ENCODE data around the gene HNRNPA0.

The HNRNPA0 gene

DNA sequence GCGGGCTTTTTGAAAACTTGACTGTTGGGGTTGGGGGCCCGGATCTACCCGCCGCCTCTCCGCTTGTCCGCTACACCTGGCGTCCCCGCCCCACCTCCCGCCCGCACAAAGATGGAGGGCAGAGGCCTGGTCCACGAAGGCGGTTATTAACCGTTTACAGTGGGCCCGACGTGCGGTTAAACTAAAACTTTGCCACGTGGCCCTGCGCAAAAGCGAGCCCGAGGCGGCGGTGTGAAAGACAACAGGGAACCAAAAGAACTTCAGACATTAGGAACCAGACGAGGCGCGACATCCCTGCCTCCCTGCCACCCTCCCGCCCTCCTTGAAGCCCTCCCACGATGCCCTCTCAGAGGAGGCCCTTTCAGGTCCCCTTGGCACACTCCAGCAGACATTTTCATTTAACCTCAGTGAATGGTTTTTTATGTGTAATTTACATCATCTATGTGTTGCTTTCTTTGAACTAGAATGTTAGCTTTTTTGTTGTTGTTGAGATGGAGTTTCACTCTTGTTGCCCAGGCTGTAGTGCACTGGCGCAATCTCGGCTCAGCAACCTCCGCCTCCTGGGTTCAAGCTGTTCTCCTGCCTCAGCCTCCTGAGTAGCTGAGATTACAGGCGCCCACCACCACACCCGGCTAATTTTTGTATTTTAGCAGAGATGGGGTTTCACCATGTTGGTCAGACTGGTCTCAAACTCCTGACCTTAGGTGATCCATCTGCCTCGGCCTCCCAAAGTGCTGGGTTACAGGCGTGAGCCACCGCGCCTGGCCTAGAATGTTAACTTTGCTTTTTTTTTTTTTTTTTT, 999 bp upstream of the HNRNPA0 start:
- no peak for DNase-seq (ENCODE audit: low read depth in 2 of 2)

DNA sequence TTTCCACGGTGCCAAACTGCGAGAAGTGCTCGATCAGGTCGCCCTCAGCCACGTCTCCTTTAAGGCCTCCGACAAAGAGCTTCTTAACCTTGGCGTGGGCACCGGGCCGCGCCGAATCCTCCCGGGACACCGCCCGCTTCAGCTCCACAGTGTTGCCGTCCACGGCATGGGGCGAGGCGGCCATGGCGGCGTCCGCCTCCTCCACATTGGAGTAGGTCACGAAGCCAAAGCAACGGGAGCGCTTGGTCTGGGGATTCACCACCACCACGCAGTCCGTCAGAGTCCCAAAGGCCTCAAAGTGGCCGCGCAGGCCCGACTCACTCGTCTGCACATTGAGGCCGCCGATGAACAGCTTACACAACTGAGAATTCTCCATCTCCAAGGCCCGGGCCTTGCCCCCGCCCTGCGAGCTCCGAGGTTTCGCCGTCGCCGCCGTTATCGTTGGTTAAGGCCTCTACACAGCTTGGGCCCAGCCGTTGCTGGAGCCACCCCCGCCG, 424 bp downstream of the HNRNPA0 start:
- DNase-seq (ENCODE audit: low read depth in 2 of 2): no peak

DNA sequence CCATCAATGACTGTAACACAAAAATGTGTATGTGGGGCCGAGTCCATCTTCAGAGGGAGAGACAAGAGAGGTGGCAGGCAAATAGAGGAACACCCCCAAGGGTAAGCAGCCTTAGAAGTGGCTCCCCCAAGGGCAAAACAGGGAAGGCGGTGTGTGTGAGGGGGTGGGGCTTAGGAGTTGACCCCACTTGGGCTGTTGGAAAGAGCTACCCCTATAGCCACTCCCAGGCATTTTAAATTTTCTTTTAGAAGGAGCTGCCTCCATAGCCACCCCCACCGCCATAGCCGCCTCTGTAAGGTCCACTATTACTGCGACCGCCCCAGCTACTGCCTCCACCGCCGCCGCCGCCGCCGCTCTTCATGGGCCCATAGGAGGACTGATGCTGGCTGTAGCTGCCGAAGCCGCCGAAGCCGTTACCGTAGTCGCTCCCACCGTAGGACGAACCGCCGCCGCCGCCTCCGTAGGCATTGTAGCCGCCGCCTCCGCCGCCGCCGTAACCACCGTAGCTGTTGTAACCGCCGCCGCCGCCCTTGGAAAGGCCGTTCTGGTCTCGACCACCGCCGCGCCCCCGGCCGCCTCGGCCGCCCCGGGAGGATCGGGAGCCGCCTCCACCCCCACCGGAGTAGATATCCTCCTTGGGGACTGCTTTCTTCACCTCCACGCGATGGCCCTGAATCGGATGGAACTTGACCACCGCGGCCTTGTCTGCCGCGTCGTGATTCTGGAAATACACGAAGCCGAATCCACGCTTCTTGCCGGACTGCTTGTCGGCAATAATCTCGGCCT, 1.1 kb downstream of the HNRNPA0 start:
- no peak for DNase-seq (ENCODE audit: low read depth in 2 of 2)

DNA sequence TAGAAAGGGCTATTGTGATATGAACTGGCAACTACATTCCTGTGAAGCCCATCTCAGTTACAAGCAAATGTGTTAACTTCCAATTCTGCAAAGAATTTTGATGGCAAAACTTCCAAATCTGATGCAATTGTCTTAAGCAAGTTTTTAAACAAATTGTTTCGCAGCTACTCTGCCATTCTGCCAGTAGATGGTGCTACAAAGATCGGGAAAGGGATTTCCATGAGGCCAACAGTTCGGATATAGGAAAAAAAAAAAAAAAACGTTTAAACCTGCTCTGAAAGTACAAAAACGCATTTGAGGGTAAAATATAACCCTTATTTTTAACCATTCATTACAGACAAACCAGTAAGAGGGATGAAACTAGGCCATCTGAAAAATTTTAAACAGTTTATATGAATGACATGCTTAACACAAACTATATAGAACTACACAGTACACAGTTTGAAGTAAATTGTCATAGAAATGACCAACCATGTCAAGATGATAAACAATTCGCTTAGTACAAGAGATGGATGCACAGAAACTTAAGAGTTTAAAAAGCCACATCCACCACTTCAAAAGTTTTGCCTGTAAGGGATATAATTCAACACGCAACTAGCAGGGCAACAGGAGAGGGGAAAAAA, 2.2 kb downstream of the HNRNPA0 start:
- no peak for DNase-seq (ENCODE audit: low read depth in 2 of 2)

DNA sequence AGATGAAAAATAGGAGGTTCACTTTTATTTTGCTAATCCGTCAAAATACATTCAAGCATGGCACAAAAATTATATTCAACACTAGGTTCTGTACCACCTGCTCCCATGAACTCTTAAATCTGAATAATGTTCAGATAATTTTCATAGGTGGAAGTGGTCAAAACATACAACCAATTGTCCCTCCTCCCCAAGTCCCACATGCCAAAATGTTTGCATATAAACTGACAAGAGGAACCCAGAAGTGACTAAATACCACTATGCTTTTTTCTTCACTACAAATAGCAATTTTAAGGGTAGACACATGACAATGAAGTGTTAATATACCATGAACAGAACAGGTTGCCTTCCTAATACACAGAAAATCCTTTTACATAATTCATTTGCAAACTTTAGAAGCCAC, 3.7 kb downstream of the HNRNPA0 start:
- DNase-seq (ENCODE audit: low read depth in 2 of 2): no peak

DNA sequence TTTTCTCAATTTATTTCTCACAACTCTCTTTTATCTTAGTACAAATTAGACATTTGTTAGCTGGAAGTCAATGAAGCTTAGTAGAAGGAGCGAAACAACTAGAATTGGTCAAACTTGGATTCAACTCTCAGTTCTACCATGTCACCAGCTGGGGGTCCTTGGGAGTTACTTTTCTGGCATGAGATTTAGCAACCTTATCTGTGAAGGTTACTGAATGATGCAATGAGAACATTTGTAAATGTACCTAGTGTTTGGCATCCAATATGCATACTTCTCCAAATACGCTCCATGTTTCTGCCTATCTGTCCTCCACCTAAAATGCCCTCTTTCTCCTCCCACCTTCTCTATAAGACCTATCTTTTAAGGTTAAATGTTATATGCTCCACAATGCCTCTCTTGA, 6.3 kb downstream of the HNRNPA0 start:
- no peak for DNase-seq (ENCODE audit: low read depth in 2 of 2)

DNA sequence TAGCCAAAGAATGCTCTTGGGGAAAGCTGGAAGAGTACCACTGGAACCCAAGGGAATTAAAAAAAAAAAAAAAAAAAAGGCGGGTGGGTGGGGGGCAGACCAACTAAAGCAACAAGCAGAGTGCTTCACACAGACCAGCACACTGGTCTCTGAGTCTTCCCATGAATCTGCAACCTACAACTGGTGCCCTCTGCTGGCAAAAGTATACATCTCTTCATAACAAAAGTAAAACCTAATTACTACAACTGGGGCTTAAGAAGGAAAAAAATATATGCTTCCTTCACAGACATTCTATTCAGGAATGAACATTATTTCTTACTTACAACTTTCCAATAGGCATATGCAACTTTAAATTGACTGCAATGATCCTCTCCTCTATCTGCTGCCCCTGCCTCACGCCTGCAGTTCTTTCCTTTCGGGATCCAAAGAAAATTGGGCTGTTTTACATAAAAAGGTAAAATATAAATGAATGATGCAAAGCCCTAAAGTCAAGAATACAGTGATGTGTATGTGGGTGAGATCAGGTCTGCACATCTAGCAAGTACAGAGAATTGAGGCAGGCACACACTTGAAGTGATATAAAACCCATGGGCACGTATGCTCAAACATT, 11.0 kb downstream of the HNRNPA0 start:
- DNase-seq (ENCODE audit: low read depth in 2 of 2): no peak

DNA sequence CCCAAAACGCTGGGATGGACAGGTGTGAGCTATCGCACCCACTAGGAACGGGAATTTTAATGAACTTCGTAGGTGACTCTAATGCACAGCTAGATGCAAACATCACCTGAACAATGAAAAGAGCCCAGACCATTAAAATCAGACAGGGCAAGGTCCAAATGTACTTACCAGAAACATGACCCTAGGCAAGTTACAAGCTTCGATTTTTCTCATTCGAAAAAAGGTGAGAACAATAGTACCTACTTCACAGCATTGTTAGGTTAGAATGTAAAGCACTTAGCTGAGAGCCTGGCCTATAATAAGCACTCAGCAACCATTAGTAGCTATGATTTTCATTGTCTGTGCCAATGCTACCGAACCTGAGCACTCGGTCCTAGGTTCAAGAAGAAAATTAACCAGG, 12.4 kb downstream of the HNRNPA0 start:
- DNase-seq (ENCODE audit: low read depth in 2 of 2): no peak

DNA sequence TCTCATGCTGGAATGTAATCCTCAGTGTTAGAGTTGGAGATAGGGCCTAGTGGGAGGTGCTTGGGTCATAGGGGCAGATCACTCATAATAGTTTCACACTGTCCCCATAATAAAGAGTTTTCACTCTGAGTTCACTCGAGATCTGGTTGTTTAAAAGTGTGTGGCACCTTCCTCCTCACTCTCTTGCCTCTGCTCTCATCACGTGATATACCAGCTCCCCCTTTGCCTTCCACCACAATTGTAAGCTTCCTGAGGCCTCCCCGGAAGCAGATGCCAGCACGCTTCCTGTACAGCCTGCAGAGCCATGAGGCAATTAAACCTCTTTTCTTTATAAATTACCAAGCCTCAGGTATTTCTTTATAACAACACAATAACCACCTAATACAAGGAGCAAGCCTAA, 14.4 kb downstream of the HNRNPA0 start:
- no peak for DNase-seq (ENCODE audit: low read depth in 2 of 2)

DNA sequence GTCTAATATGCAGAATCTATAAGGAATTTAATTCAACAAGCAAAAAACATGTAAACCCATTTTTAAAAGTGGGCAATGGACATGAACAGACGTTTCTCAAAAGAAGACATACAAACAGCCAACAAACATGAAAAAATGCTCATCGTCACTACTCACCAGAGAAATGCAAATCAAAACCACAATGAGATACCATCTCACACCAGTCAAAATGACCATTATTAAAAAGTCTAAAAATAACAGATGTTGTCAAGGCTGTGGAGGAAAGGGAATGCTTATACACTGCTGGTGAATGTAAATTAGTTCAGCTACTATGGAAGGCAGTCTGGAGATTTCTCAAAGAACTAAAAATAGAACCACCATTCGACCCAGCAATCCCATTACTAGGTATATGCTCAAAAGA, 15.2 kb downstream of the HNRNPA0 start:
- no peak for DNase-seq (ENCODE audit: low read depth in 2 of 2)

DNA sequence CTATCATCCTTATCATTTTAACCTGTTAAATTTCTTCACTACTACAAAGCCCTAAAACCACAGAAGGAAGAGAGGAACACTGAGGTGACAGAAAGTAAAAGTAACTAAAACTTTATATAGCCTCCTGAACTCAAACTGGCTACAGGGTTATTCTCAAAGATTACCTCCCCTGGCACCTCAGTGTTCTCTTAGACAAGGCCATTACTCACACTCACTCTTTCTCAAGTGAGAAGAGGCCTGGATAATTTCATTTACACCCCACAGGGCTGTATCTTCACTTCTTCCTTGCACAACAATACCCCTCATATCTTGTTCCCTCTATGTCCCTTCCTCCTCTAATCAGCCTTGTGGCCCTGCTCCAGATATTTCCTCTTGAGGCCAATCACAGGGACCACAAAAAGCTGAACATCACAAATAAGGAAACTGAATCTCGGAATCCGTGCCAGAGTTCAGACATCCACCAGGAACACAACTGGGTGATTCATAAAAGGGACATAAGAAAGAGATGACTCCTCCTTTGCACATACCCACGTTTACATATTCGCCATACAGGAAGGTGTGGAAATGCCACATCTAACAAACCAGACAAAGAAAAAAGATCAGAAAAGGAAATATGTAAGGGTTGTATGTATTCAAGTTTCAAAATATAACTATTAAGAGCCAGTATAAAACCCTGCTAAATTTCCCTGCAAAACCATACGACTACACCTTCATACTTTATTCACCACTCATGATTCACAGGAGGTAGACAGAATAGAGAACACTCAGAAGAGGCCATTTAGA, 16.6 kb downstream of the HNRNPA0 start:
- no peak for DNase-seq (ENCODE audit: low read depth in 2 of 2)

DNA sequence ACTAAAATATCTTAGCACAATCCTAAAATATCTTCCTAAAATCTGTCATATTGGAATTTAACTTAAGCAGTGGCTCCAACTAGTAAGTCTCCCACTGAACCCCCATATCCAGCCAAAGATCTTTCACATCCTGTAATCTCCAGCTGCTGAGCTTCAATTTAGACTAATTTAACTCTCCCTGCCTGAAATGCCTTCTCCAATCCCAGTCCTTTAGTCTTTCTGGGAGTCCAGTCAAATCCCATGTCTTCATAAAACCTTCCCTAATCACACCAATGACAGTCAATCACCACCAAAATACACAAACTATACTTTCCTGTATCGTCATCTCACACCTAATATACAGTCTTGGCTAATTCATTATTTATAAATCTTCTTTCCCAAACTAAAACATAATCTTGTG, 17.7 kb downstream of the HNRNPA0 start:
- DNase-seq (ENCODE audit: low read depth in 2 of 2): no peak

DNA sequence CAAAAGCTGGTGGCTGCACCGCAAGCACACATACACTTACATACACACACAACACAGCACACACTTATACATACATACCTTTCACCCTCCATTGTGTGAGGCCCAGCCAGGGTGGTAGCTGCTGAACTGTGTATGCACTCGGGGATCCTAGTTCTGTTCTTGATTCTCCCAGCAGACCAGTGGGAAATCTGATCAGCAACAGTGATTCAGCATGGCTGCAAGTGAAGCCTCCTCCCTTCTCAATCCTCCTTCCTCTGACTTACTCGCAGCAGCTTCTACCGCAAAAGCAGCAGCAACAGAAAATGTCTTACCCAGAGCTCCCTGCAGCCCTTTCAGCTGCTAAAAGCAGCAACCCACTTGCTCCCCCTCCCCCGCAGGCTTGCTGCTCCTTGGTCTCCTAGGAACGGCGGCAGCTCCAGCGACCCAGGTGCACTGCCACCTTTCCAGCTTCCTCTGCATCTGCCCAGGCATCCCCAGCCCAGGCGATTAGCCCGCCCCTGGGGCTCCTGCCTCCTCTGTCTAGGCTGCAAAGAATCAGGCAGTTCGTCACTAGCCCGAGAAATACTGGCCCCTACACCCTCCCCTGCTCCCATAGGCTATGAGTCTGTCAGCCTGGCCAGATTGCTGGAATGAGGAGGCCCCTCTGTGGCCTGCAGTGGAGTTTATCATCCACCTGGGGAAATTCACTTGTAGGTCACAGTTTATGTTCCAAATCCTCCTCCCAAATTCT, 18.4 kb downstream of the HNRNPA0 start, which contains the start of gene KLHL3:
TSS of gene KLHL3 (minus strand) at position 535 of the 730 bp plus-strand sequence. CDS start at position 92, 443 bp downstream.
- no peak for DNase-seq (ENCODE audit: low read depth in 2 of 2)

DNA sequence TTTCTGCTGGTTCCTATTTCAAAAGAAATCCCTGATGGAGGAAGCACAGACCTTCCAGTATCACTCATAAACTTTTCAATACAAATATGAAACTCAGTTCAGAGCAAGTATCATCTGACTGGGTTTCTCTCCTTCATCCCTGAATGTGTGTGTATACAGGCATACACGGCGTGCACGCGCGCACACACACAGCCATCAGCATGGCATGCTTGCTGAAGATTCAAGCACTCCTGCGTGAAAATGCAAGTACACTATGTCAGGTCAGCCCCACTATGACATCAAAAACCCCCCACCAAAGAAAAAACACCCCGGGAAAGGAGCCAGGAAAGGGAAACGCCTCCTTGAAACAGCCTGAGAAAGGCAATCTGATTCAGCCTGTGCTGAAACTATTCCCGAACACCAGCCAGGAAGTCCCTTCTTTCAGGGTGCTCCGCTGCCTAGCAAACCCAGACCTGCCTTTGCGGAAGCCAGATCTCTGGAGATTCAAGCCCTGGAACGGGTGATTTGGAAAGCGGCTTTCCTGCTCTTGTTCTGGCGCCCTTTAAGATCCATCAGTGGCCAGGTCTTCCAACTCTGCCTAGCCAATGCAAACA, 19.1 kb downstream of the HNRNPA0 start:
- no peak for DNase-seq (ENCODE audit: low read depth in 2 of 2)

DNA sequence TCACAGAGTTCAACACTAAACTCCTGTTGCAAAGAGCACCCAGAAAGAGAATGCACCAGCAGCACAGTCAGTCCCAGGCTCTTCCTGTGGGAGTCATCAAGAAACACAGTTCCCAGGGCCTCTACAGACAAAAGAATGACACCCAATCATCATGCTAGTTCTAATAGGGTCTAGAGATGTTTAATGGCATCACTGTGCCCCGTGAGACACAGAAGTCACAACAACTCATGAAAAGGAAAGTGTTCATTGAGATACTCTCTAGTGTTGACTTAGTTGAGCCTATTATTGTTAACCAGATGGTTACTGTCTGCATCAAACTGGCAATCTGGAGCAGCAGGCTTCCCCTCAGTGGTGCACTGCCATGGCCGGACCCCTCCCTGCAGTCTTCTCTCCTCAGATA, 19.8 kb downstream of the HNRNPA0 start:
- DNase-seq (ENCODE audit: low read depth in 2 of 2): no peak

DNA sequence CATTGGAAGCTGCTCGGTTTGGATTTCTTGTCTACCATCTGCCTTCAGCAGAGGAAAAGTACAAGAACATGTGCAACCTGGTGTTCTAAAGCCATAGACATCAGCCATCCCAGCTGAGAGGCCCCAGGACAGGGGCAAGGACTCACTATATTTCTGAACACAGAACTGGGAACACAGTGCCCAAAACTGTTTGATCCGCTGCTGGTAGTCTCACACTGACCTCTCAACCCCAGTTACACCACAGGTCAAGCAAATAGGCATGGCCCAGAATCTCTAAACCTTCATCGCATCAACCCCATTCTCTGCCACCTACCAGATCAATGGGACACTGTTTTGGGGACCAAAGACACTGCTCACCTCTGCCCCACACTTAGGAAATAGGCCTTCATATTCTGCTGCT, 20.2 kb downstream of the HNRNPA0 start:
- no peak for DNase-seq (ENCODE audit: low read depth in 2 of 2)

DNA sequence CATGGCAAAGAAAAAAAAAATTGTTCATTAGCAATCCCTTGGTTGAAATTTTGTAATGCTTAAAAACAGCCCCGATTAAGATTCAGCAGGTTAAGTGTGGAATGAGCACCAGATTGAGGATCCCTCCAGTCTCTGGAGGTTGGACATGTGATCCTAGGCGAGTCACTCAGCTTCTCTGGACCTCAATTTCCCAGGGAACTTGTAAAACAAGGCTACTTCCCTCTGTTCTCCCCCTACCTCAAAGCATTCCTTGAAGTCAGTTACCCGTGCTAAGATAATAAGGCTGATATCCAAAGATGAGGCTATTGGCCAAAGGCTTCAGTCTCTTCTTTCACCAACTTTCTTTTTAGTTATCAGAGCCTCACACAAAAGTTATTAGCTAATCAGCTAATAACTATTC, 21.2 kb downstream of the HNRNPA0 start:
- no peak for DNase-seq (ENCODE audit: low read depth in 2 of 2)

DNA sequence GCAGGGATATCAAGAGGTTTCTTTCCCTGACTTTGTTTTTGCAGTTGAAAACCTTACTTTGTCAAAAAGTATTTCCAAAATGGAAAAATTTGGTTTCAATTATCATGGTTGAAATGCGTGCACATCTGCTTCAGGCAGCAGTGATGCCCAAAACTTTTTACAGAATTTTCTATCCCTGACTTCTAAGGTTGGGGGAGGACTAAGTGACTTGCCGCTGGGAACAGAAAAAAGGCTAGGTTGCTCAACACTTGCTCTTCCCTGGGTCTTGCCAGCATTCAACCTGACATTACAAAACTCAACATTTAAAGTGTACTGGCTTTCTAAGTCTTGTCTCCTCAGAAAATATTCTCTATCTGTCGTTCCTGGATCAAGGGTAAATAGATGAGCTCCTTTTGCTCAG, 23.0 kb downstream of the HNRNPA0 start:
- no peak for DNase-seq (ENCODE audit: low read depth in 2 of 2)

DNA sequence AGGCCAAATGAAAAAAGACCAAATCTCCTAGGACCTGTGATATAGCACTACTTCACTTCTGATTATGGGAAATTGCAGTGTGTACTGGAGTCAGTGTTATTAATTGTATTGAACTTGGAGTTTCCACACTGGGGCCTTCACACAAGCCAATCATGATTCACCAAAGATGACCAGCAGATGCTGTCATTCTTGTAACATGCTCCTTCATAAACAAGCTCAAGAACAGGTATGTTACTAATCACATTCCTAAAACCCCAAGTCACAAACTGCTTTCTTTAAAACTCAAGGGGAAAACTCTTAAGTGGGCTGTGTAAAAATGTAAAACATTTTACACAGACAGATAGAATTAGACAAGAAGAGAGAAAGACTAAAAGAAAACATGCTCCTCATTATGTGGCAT, 23.8 kb downstream of the HNRNPA0 start:
- no peak for DNase-seq (ENCODE audit: low read depth in 2 of 2)

DNA sequence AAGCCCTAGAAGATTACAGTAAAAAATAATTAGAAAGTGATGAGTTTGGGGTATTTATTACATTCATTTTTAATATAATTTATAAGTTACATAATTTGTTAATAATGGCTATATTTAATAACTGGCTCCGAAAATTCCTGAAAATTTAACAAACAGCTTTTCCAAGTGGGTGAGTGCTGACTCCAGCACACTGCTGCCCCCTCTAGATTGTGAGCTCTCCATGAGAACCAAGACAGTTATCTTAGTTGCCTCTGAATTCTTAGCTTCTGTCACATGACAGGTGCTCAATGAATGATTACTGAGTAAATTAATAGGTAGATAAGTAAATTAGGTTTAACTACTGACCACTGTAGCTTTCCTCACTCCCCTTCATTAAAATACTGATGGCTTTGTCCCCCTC, 26.1 kb downstream of the HNRNPA0 start:
- DNase-seq (ENCODE audit: low read depth in 2 of 2): no peak
